DMS153 treated with DMSO at 0.1 percent for 48 hours (cell line): ENCODE results near the gene MANSC4.

Experiments used
- DNase-seq: peaks from one replicate; lab custom pipeline; 2025; ENCODE audit not compliant: unreplicated experiment; lab: John Stamatoyannopoulos, UW

The MANSC4 gene

DNA sequence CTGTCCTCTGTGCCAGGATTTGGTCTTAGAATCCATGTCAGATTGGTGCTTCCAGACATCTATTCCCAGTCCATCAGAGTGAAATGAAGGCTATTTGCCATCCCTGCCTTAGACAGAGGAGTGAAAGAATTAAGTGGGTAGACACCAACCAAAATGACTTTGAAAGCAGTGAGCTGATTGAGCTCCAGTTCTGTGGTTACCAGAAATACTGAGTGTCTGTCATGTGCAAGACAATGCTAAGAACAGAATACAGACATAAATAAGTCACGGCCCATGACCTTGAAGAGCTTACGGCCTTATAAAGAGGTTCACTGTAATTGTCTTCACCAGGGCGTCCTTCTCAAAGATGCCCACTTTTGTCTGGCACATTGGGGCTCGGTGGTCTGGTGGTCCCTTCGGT lies 21.6 kb upstream of the MANSC4 start:
- DNase-seq: no peak

- DNase-seq: no peak
Measured at GRCh38 chr12:27800819-27801218, 20.8 kb upstream of the MANSC4 start.

GRCh38 chr12:27797301-27798025 lies 17.4 kb upstream of the MANSC4 start:
- no peak for DNase-seq

DNA sequence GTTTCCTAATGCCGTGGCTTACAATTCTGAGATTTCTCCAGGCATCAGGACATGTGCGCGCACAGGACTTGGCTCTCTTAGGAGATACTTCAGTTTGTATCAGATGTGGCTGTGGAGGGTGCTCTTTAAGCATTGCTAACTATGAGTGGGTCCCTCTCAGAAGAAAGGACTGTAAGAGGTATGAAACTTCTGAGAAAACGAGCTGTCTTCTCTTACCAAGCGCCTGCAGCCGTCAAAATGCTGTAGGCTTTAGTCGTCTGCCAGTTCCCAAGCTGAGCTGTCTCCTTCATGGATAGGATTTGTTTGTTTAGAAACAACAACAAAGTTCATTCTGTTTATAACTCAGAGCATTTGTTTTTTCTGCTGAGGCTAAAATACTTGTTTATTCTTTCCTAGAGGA lies 16.1 kb upstream of the MANSC4 start:
- DNase-seq: no peak

DNA sequence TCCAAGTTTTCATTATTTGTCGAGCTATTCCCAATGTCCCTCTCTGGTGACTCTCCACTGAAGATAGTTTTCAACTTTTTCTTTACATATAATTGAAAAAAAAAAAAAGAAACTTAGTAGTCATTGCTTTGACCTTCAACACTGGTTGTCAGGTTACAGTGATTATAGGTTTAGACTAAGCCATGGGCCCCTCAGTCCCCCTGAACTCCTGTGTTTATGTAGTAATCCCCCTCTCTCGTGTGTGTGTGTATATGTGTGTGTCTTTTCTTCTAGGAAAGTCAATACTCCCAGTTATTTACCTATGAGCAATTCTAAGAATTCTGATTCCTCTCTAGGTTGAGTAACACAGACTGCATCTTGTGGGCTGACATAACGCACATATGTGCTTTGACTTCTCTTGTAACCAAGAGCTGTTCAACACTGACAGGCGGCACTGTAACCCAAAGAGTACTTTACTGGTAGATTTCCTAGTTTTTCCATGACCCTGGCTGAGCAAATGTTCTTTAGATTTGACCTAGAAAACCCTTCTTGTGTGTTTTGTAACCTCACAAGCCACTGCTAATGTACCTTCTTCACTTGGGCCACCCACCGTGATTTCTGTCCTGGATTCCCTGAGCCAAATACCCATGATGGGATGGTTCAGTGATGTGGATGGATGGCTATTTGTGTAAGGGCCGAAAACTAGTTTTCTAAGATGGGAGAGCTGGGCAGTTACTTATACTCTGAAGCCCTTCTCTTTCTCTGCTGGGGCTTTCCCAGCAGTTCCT lies 15.0 kb upstream of the MANSC4 start:
- no peak for DNase-seq

- no peak for DNase-seq
Measured at GRCh38 chr12:27790179-27790578, 10.1 kb upstream of the MANSC4 start.

GRCh38 chr12:27787559-27787958 lies 7.5 kb upstream of the MANSC4 start:
- DNase-seq: no peak

- DNase-seq: no peak
Measured at GRCh38 chr12:27785882-27786570, 6.0 kb upstream of the MANSC4 start.

GRCh38 chr12:27782481-27782880 lies 2.4 kb upstream of the MANSC4 start:
- no peak for DNase-seq

GRCh38 chr12:27781680-27782079 lies 1.6 kb upstream of the MANSC4 start:
- DNase-seq: no peak

GRCh38 chr12:27780612-27781408 lies 774 bp upstream of the MANSC4 start:
- DNase-seq: no peak

DNA sequence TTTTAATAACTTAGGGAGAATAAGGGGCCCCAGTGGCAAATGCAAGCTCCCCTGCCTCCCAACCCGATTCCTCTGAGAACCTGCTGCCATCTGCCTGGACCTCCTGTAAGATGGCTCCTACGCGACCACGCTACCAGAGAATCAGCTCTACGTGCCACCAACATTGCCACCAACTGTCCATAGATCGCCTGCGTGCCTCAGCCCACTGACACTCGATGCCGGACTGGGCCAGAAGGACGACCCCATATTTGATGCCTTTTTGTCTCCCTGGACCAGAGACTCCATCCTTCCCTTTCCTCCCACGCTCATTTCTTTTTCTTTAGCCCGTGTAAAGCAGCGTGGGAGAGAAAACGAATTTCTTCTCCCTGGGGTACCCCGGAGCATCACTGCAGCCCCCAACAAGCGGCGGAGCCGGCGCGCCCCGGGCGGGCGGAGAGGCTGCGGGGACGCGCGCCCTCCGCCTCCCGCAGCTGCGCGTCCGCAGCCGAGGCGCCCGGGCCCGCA lies 568 bp downstream of the MANSC4 start:
- peak; percentile 7 for DNase-seq

GRCh38 chr12:27778206-27778605 lies 1.8 kb downstream of the MANSC4 start:
- no peak for DNase-seq

DNA sequence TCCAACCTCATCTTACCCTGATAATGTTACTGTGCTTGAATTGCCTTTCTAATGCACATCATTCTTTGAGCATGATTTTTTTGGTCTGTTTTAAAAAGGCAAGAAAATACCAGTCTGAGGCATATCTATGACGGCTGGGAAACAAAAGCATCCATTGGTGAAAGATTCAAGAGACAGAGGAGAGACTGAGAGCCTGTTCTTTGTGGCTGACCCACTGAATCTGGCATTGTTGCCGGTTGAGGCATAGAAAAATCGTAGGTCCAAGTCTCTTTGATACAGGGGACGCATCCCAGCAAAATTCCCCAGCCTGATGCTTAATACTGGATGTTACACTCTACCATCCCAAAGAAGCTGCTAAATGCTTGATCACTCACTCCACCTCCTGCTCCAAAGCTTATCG lies 2.9 kb downstream of the MANSC4 start:
- no peak for DNase-seq

- no peak for DNase-seq
Measured at GRCh38 chr12:27772328-27773049, 7.5 kb downstream of the MANSC4 start.

GRCh38 chr12:27771481-27772327 lies 8.3 kb downstream of the MANSC4 start:
- DNase-seq: no peak

DNA sequence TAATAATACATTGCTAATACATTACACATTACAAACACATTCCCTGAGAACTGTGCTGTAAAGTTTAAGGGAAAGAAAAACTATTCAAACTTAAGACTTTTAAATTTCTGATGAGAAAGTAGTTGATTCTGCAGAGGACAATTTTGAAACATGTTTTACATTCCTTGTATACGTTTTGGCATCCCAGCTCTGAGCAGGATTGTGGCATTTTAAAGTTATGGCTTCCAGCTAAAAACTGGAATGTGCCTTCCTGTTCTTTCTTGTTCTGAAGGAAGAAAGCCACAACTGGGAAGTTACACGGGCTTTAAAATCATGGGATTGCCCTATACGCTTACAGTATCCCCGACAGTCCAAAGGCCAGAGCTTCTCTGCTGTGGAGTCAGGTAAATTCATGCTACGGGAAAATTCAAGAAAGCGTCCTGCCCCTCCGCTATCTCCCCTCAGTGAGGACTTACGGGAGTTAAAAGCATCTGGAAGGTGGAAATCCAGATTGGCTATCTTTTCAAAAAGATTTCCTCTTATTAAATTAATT lies 10.8 kb downstream of the MANSC4 start:
- DNase-seq: no peak

GRCh38 chr12:27766587-27766986 lies 13.4 kb downstream of the MANSC4 start:
- no peak for DNase-seq

GRCh38 chr12:27762757-27763156 lies 17.3 kb downstream of the MANSC4 start:
- DNase-seq: no peak
